H1 (cell line): Measurements from ENCODE around the gene KLF13. TPM values are rescaled to one million over a fixed set of nuclear protein-coding genes. Genes with fewer than 3 reads are reported as not detected.

Experiments used
- CTCF ChIA-PET: fragments of 300-600 bp; sonication (Branson Sonifier 250); formaldehyde crosslinking; loops from one replicate; lab custom pipeline; 2021; ENCODE audit not compliant: partially characterized antibody; lab: Charles Lee
- POLR2A ChIA-PET: fragments of 300-600 bp; sonication (Branson Sonifier 250); formaldehyde crosslinking; loops from one replicate; lab custom pipeline; 2021; ENCODE audit warnings: inconsistent platforms; ENCODE audit not compliant: partially characterized antibody; lab: Charles Lee
- DNase-seq, 2 experiments: peaks; one replicate each; pipeline versions ENCODE4 v3.0.0 to v3.0.0-alpha.2; 2010 to 2022; ENCODE audit warnings: low spot score in 2 of 2, low read depth in 1 of 2, mixed read lengths in 1 of 2
- FAIRE-seq: peaks from 2 replicates; lab custom pipeline; 2011; peaks lifted over from hg19 to GRCh38; lab: Jason Lieb, UNC
- H2AFZ ChIP-seq: 2 replicates; pipeline ENCODE4 v1.8.1; 2012; ENCODE audit warnings: low read length, inconsistent platforms
- H2AK5ac ChIP-seq: 2 replicates; pipeline ENCODE4 v1.6.1; 2013; ENCODE audit warnings: low read depth, low read length
- H2BK120ac ChIP-seq: replicated peaks from 2 replicates; pipeline ENCODE3; 2013; ENCODE audit warnings: low read depth, low read length, inconsistent platforms
- H2BK12ac ChIP-seq: 2 replicates; pipeline ENCODE4 v1.6.1; 2013; ENCODE audit warnings: low read depth, low read length
- H2BK15ac ChIP-seq: 2 replicates; pipeline ENCODE4 v1.6.1; 2013; ENCODE audit warnings: low read length
- H2BK20ac ChIP-seq: 2 replicates; pipeline ENCODE4 v1.6.1; 2013; ENCODE audit warnings: low read length
- H2BK5ac ChIP-seq: 2 replicates; pipeline ENCODE4 v1.6.1; 2013; ENCODE audit warnings: low read depth, low read length
- H3K14ac ChIP-seq: 2 replicates; pipeline ENCODE4 v1.6.1; 2013; ENCODE audit warnings: inconsistent platforms; ENCODE audit not compliant: insufficient read length
- H3K18ac ChIP-seq: 2 replicates; pipeline ENCODE4 v1.6.1; 2013; ENCODE audit warnings: low read length; ENCODE audit errors: extremely low read depth
- H3K23ac ChIP-seq: 2 replicates; pipeline ENCODE4 v1.6.1; 2013; ENCODE audit warnings: inconsistent platforms; ENCODE audit not compliant: insufficient read length
- H3K23me2 ChIP-seq: 2 replicates; pipeline ENCODE4 v1.6.1; 2013; ENCODE audit warnings: low read depth, low read length
- H3K27ac ChIP-seq: 2 replicates; pipeline ENCODE4 v1.6.1; 2011; ENCODE audit warnings: low read depth, low read length, inconsistent platforms
- H3K27me3 ChIP-seq, 4 experiments: replicated peaks in 1 of 4; 1 replicate in 1 of 4; 2 replicates in 3 of 4; pipeline versions ENCODE4 v1.6.1 to v1.8.1; 2011 to 2013; ENCODE audit warnings: low read length in 3 of 4, mild to moderate bottlenecking in 3 of 4, inconsistent platforms in 2 of 4, mixed read lengths in 2 of 4, moderate library complexity in 1 of 4; ENCODE audit not compliant: control insufficient read depth in 3 of 4, insufficient read depth in 3 of 4; ENCODE audit errors: extremely low read depth in 1 of 4
- H3K36me3 ChIP-seq, 4 experiments: 2 replicates each; pipeline versions ENCODE4 v1.6.1 to v1.8.1; 2011 to 2013; ENCODE audit warnings: mild to moderate bottlenecking in 4 of 4, low read length in 3 of 4, moderate library complexity in 2 of 4, control low read depth in 1 of 4, inconsistent platforms in 1 of 4; ENCODE audit not compliant: insufficient read depth in 4 of 4, control insufficient read depth in 2 of 4
- H3K4ac ChIP-seq: replicated peaks from 2 replicates; pipeline ENCODE3; 2013; ENCODE audit warnings: low read length, low read depth, mixed read lengths, inconsistent platforms; ENCODE audit not compliant: insufficient read length
- H3K4me1 ChIP-seq, 4 experiments: replicated peaks in 1 of 4; 1 replicate in 1 of 4; 2 replicates in 3 of 4; pipeline versions ENCODE4 v1.6.1 to v1.8.1; 2011 to 2013; ENCODE audit warnings: low read length in 3 of 4, inconsistent platforms in 2 of 4, mixed read lengths in 1 of 4; ENCODE audit not compliant: insufficient read depth in 4 of 4, control insufficient read depth in 3 of 4
- H3K4me2 ChIP-seq, 2 experiments: 2 replicates each; pipeline versions ENCODE4 v1.6.1 to v1.8.1; 2011 to 2013; ENCODE audit warnings: low read depth in 2 of 2, low read length in 2 of 2, control low read depth in 1 of 2, inconsistent platforms in 1 of 2, mild to moderate bottlenecking in 1 of 2; ENCODE audit not compliant: insufficient read depth in 1 of 2
- H3K4me3 ChIP-seq, 4 experiments: fragments of 200-600, 300-600 bp in 1 of 4; sonication (generic), shearing (Covaris generic), sonication (Bioruptor Twin) in 1 of 4; 2 replicates each; pipeline versions ENCODE4 v1.5.1 to v1.8.1; 2011 to 2016; ENCODE audit warnings: low read length in 4 of 4, low read depth in 3 of 4, control low read depth in 2 of 4, inconsistent platforms in 2 of 4, mild to moderate bottlenecking in 2 of 4, mixed read lengths in 1 of 4, moderate library complexity in 1 of 4; ENCODE audit not compliant: insufficient read depth in 2 of 4; ENCODE audit errors: extremely low read depth in 1 of 4
- H3K56ac ChIP-seq: replicated peaks from 2 replicates; pipeline ENCODE3; 2013; ENCODE audit warnings: low read depth, mild to moderate bottlenecking, mixed read lengths, low read length, inconsistent platforms; ENCODE audit not compliant: insufficient read length
- H3K79me1 ChIP-seq: 2 replicates; pipeline ENCODE4 v1.6.1; 2013; ENCODE audit warnings: low read depth, low read length, control low read depth
- H3K79me2 ChIP-seq, 2 experiments: 2 replicates each; pipeline versions ENCODE4 v1.6.1 to v1.8.1; 2012 to 2013; ENCODE audit warnings: low read length in 2 of 2, mild to moderate bottlenecking in 2 of 2, inconsistent platforms in 1 of 2; ENCODE audit not compliant: insufficient read depth in 2 of 2, control insufficient read depth in 1 of 2
- H3K9ac ChIP-seq, 4 experiments: replicated peaks in 1 of 4; 1 replicate in 1 of 4; 2 replicates in 3 of 4; pipeline versions ENCODE4 v1.6.1 to v1.8.1; 2011 to 2013; ENCODE audit warnings: low read depth in 3 of 4, low read length in 3 of 4, control low read depth in 2 of 4, mild to moderate bottlenecking in 2 of 4, moderate library complexity in 2 of 4, inconsistent platforms in 1 of 4; ENCODE audit errors: extremely low read depth in 1 of 4
- H3K9me3 ChIP-seq, 2 experiments: 2 replicates each; pipeline versions ENCODE4 v1.6.1 to v1.8.1; 2012 to 2013; ENCODE audit warnings: mild to moderate bottlenecking in 2 of 2, moderate library complexity in 2 of 2, control low read depth in 1 of 2, inconsistent platforms in 1 of 2, low read depth in 1 of 2, low read length in 1 of 2, mixed read lengths in 1 of 2; ENCODE audit not compliant: insufficient read depth in 2 of 2
- H4K20me1 ChIP-seq, 2 experiments: replicated peaks in 1 of 2; 2 replicates each; pipeline versions ENCODE3 to v1.8.1; 2011 to 2013; ENCODE audit warnings: inconsistent platforms in 2 of 2, low read length in 2 of 2, mild to moderate bottlenecking in 1 of 2; ENCODE audit not compliant: insufficient read depth in 2 of 2, control insufficient read depth in 1 of 2
- H4K5ac ChIP-seq: 2 replicates; pipeline ENCODE4 v1.6.1; 2013; ENCODE audit warnings: low read length, low read depth, mixed read lengths, inconsistent platforms; ENCODE audit not compliant: insufficient read length
- H4K8ac ChIP-seq: 2 replicates; pipeline ENCODE4 v1.8.0; 2013; ENCODE audit warnings: mild to moderate bottlenecking, moderate library complexity, low read length, inconsistent platforms; ENCODE audit not compliant: insufficient read depth; ENCODE audit errors: extremely low read depth
- H4K91ac ChIP-seq: replicated peaks from 2 replicates; pipeline ENCODE3; 2013; ENCODE audit warnings: low read length, mixed read lengths, inconsistent platforms; ENCODE audit not compliant: insufficient read length
- BCL11A ChIP-seq, 2 experiments: IDR thresholded peaks; one replicate each; pipeline ENCODE4 v1.6.1; 2011; ENCODE audit warnings: low read depth in 2 of 2, low read length in 2 of 2, mild to moderate bottlenecking in 2 of 2
- GTF2F1 ChIP-seq: IDR thresholded peaks from 2 replicates; pipeline ENCODE4 v1.6.1; 2012; ENCODE audit warnings: low read depth, low read length, improper control_type of control experiment, borderline replicate concordance
- HDAC6 ChIP-seq: IDR thresholded peaks from one replicate; pipeline ENCODE4 v1.7.1; 2012; ENCODE audit warnings: low read depth, mild to moderate bottlenecking, inconsistent platforms, low read length, moderate library complexity
- KDM5A ChIP-seq: fragments of 200-600 bp; IDR thresholded peaks from 2 replicates; pipeline ENCODE4 v1.7.1; 2012; ENCODE audit warnings: mild to moderate bottlenecking, low read length, inconsistent platforms, mixed read lengths
- SP4 ChIP-seq: IDR thresholded peaks from 2 replicates; pipeline ENCODE4 v1.6.1; 2012; ENCODE audit warnings: low read length, inconsistent platforms
- USF2 ChIP-seq: IDR thresholded peaks from 2 replicates; pipeline ENCODE4 v1.6.1; 2011; ENCODE audit warnings: low read length, improper control_type of control experiment
- WGBS, 2 experiments: shearing (Covaris generic) in 1 of 2; methylation state at CpG; one replicate each; pipeline versions ENCODE4 v1.1.6 to v1.1.7; 2013 to 2015; ENCODE audit warnings: low lambda C conversion rate in 2 of 2, mixed read lengths in 2 of 2, inconsistent platforms in 1 of 2, low coverage in 1 of 2, missing lambda C conversion rate in 1 of 2; ENCODE audit not compliant: insufficient replicate concordance in 2 of 2, insufficient coverage in 1 of 2, insufficient read length in 1 of 2; ENCODE audit errors: extremely low coverage in 1 of 2, missing lambda C conversion rate in 1 of 2; 5-methylcytosine and 5-hydroxymethylcytosine counted together
- polyA plus RNA-seq, 7 experiments: library from polyadenylated mRNA; depleted of rRNA in 3 of 7; stranded (reverse) in 5 of 7; unstranded in 2 of 7; fragments of >200 nt in 5 of 7; fragments of 200-250 nt in 2 of 7; gene quantifications; 1 replicate in 5 of 7; 2 replicates in 1 of 7; 4 replicates in 1 of 7; pipeline versions ENCODE4 v1.2.1 to v1.2.3, GENCODE V29; 2011 to 2013; ENCODE audit warnings: missing spikeins in 2 of 7, mixed read lengths in 2 of 7
- total RNA-seq: library from RNA; stranded (reverse); fragmentation: NEBNext Ultra II Directional; extraction: Animal tissue kit (Norgen Biotek cat#: 25700); gene quantifications from 2 replicates; pipeline ENCODE4 v1.2.1, GENCODE V29; 2021
- TF ChIP-seq, protein P1 (sequence below), 3 experiments: IDR thresholded peaks; 1 replicate in 2 of 3; 2 replicates in 1 of 3; pipeline versions ENCODE4 v1.5.1 to v1.6.1; 2011; ENCODE audit warnings: low read length in 3 of 3, mild to moderate bottlenecking in 3 of 3, inconsistent platforms in 2 of 3, low read depth in 1 of 3, moderate library complexity in 1 of 3; ENCODE audit not compliant: insufficient read depth in 1 of 3; ENCODE audit errors: control extremely low read depth in 1 of 3

Gene KLF13
- total and polyA plus RNA-seq, 2 of the 8 experiments (the other 6 are each of a cell fraction or from before 2014, with no cell fraction given): 18.3 to 33.4 TPM

GRCh38 chr15:31317421-31318327 lies 9.0 kb upstream of the KLF13 start:
- no peak overlapping the region for H4K91ac ChIP-seq
- H3K79me1 ChIP-seq: no peaks in the 10 kb centered on the region
- CTCF ChIA-PET: interaction anchor here (0.6 to 0.7 kb wide), 2 partner anchors 49 to 400 kb away, joined by 3 to 4 read pairs; no protein-coding TSS in a partner anchor
- no peak overlapping the region for H4K8ac ChIP-seq
- no peak overlapping the region for H3K9ac ChIP-seq
- no peak overlapping the region for H2BK120ac ChIP-seq
- H3K14ac ChIP-seq: no peak overlapping the region
- no peaks in the 10 kb centered on the region for H3K79me2 ChIP-seq
- no peak overlapping the region for H2BK20ac ChIP-seq
- H3K18ac ChIP-seq: no peak overlapping the region
- H2BK5ac ChIP-seq: no peak overlapping the region
- no peaks in the 10 kb centered on the region for H3K23me2 ChIP-seq
- H4K20me1 ChIP-seq: no peaks in the 10 kb centered on the region
- H3K36me3 ChIP-seq: no peaks in the 10 kb centered on the region
- peaks cover 0 to 9% (median 4%) of the 10 kb centered on the region in 4 experiments; a peak in 5 of 7 replicates for H3K4me1 ChIP-seq
- H2AK5ac ChIP-seq: no peak overlapping the region
- H4K5ac ChIP-seq: no peak overlapping the region
- H2AFZ ChIP-seq: no peak overlapping the region
- DNase-seq (no peak), FAIRE-seq (peak; percentile 24)
- H3K27ac ChIP-seq: no peak overlapping the region
- no peak overlapping the region for H2BK15ac ChIP-seq
- no peak overlapping the region for H3K23ac ChIP-seq
- H2BK12ac ChIP-seq: no peak overlapping the region
- H3K9me3 ChIP-seq: peaks cover 3 to 4% of the 10 kb centered on the region in 2 experiments; a peak in 1 of 4 replicates
- POLR2A ChIA-PET: interaction anchor here (2.8 kb wide), 1 partner anchor 10 kb away, joined by 21 read pairs; no protein-coding TSS in a partner anchor
- H3K4me2 ChIP-seq: no peak overlapping the region
- no peak overlapping the region for H3K4me3 ChIP-seq
- 88% methylated on average over 21 of the region's 21 CpGs; no CpG with 5 or more reads in 1 of the 2 experiments for WGBS, 2 experiments
- no peak overlapping the region for H3K4ac ChIP-seq
- H3K56ac ChIP-seq: no peak overlapping the region
- H3K27me3 ChIP-seq: no peaks in the 10 kb centered on the region
- TF ChIP-seq, protein P1, sequence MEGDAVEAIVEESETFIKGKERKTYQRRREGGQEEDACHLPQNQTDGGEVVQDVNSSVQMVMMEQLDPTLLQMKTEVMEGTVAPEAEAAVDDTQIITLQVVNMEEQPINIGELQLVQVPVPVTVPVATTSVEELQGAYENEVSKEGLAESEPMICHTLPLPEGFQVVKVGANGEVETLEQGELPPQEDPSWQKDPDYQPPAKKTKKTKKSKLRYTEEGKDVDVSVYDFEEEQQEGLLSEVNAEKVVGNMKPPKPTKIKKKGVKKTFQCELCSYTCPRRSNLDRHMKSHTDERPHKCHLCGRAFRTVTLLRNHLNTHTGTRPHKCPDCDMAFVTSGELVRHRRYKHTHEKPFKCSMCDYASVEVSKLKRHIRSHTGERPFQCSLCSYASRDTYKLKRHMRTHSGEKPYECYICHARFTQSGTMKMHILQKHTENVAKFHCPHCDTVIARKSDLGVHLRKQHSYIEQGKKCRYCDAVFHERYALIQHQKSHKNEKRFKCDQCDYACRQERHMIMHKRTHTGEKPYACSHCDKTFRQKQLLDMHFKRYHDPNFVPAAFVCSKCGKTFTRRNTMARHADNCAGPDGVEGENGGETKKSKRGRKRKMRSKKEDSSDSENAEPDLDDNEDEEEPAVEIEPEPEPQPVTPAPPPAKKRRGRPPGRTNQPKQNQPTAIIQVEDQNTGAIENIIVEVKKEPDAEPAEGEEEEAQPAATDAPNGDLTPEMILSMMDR (IDR thresholded peaks at IDR 0.05; ENCODE audit: control extremely low read depth in 1 of 3, insufficient read depth in 1 of 3, low read depth in 1 of 3, low read length in 3 of 3): no peak
- no peak for TF ChIP-seq BCL11A (IDR thresholded peaks at IDR 0.05; ENCODE audit: low read depth in 2 of 2, low read length in 2 of 2)
- no peak for TF ChIP-seq USF2
- no peak for TF ChIP-seq KDM5A
- TF ChIP-seq HDAC6: no peak
- no peak for TF ChIP-seq SP4
- TF ChIP-seq GTF2F1: no peak
